WTC11 (cell line): Measurements from ENCODE around the gene FAM204A. TPM values are rescaled to one million over a fixed set of nuclear protein-coding genes. Genes with fewer than 3 reads are reported as not detected.

ENCODE experiments used
- ATAC-seq: fragments of 200-7000 bp; cut with Tn5 transposase; 2 replicates; pipeline ENCODE4 v1.10.0; 2021; ENCODE audit warnings: mild to moderate bottlenecking, moderate library complexity
- CTCF ChIA-PET: fragments of 300-600 bp; sonication (Branson Sonifier 250); formaldehyde crosslinking; loops from one replicate; lab custom pipeline; 2021; ENCODE audit warnings: antibody characterized with exemption; lab: Charles Lee
- POLR2A ChIA-PET: fragments of 350-600 bp; sonication (Branson Sonifier 250); formaldehyde crosslinking; loops from one replicate; lab custom pipeline; 2021; ENCODE audit warnings: antibody characterized with exemption; lab: Charles Lee
- DNase-seq: peaks from one replicate; pipeline ENCODE4 v3.0.0; 2021; ENCODE audit warnings: low spot score
- H3K27ac Mint-ChIP-seq: 2 replicates; pipeline ENCODE4 v1.8.0; 2021; ENCODE audit warnings: mixed read lengths
- H3K27me3 Mint-ChIP-seq: 2 replicates; pipeline ENCODE4 v1.8.0; 2021; ENCODE audit warnings: low read depth, mild to moderate bottlenecking, moderate library complexity, mixed read lengths
- H3K36me3 Mint-ChIP-seq: 2 replicates; pipeline ENCODE4 v1.8.0; 2021; ENCODE audit warnings: mixed read lengths
- H3K4me1 Mint-ChIP-seq: 2 replicates; pipeline ENCODE4 v1.8.0; 2022; ENCODE audit warnings: mixed read lengths
- H3K4me3 Mint-ChIP-seq: 2 replicates; pipeline ENCODE4 v1.8.0; 2021; ENCODE audit warnings: mild to moderate bottlenecking, moderate library complexity, mixed read lengths
- H3K9me3 Mint-ChIP-seq: 2 replicates; pipeline ENCODE4 v1.8.0; 2021; ENCODE audit warnings: mixed read lengths
- ARID4B ChIP-seq: sonication (generic); formaldehyde crosslinking; IDR thresholded peaks from 2 replicates; pipeline ENCODE4 v1.8.0; 2023; ENCODE audit warnings: missing genetic modification reagents, mild to moderate bottlenecking, borderline replicate concordance
- CDX4 ChIP-seq: fragments of 250-450 bp; sonication (Bioruptor Pico); IDR thresholded peaks from 2 replicates; pipeline ENCODE4 v1.9.0; 2021; ENCODE audit warnings: moderate library complexity, mild to moderate bottlenecking, inconsistent platforms, borderline replicate concordance
- E2F1 ChIP-seq: sonication (generic); formaldehyde crosslinking; IDR thresholded peaks from 2 replicates; pipeline ENCODE4 v1.8.0; 2022; ENCODE audit warnings: mild to moderate bottlenecking, missing genetic modification reagents
- E2F4 ChIP-seq: sonication (generic); formaldehyde crosslinking; IDR thresholded peaks from 2 replicates; pipeline ENCODE4 v1.8.1; 2022; ENCODE audit warnings: low read depth, mild to moderate bottlenecking, moderate library complexity, missing genetic modification reagents, borderline replicate concordance
- ERG ChIP-seq: fragments of 250-450 bp; sonication (Bioruptor Pico); IDR thresholded peaks from 2 replicates; pipeline ENCODE4 v1.8.0; 2021; ENCODE audit warnings: mild to moderate bottlenecking
- GRHL2 ChIP-seq: fragments of 250-450 bp; sonication (Bioruptor Pico); IDR thresholded peaks from 2 replicates; pipeline ENCODE4 v1.8.0; 2022; ENCODE audit warnings: mild to moderate bottlenecking, moderate library complexity; ENCODE audit not compliant: insufficient replicate concordance, severe bottlenecking
- IRF1 ChIP-seq: sonication (generic); formaldehyde crosslinking; IDR thresholded peaks from 2 replicates; pipeline ENCODE4 v1.8.0; 2023; ENCODE audit warnings: missing genetic modification reagents
- IRF2 ChIP-seq: sonication (generic); formaldehyde crosslinking; IDR thresholded peaks from 2 replicates; pipeline ENCODE4 v1.8.0; 2022; ENCODE audit warnings: low read depth, missing genetic modification reagents, borderline replicate concordance
- MLX ChIP-seq: sonication (generic); formaldehyde crosslinking; IDR thresholded peaks from 2 replicates; pipeline ENCODE4 v1.8.1; 2023; ENCODE audit warnings: mild to moderate bottlenecking, missing genetic modification reagents, moderate library complexity
- MYBL2 ChIP-seq: sonication (generic); formaldehyde crosslinking; IDR thresholded peaks from 2 replicates; pipeline ENCODE4 v1.8.1; 2023; ENCODE audit warnings: mild to moderate bottlenecking, moderate library complexity, missing genetic modification reagents
- NFATC4 ChIP-seq: fragments of 250-450 bp; sonication (Bioruptor Pico); IDR thresholded peaks from 2 replicates; pipeline ENCODE4 v1.9.0; 2021; ENCODE audit warnings: mild to moderate bottlenecking
- NR2C2 ChIP-seq: sonication (generic); formaldehyde crosslinking; IDR thresholded peaks from 2 replicates; pipeline ENCODE4 v1.8.0; 2022; ENCODE audit warnings: mild to moderate bottlenecking, missing genetic modification reagents
- SOX15 ChIP-seq: fragments of 250-450 bp; sonication (Bioruptor Pico); IDR thresholded peaks from 2 replicates; pipeline ENCODE4 v1.9.0; 2021; ENCODE audit warnings: mild to moderate bottlenecking
- TEAD4 ChIP-seq: sonication (generic); formaldehyde crosslinking; IDR thresholded peaks from 2 replicates; pipeline ENCODE4 v1.8.0; 2022; ENCODE audit warnings: mild to moderate bottlenecking, missing genetic modification reagents
- USF1 ChIP-seq: sonication (generic); formaldehyde crosslinking; IDR thresholded peaks from 2 replicates; pipeline ENCODE4 v1.8.0; 2022; ENCODE audit warnings: mild to moderate bottlenecking, missing genetic modification reagents
- ZBTB43 ChIP-seq: sonication (generic); formaldehyde crosslinking; IDR thresholded peaks from 2 replicates; pipeline ENCODE4 v1.8.1; 2023; ENCODE audit warnings: mild to moderate bottlenecking, missing genetic modification reagents
- ZNF121 ChIP-seq: sonication (generic); formaldehyde crosslinking; IDR thresholded peaks from 2 replicates; pipeline ENCODE4 v1.8.0; 2023; ENCODE audit warnings: missing genetic modification reagents
- ZNF138 ChIP-seq: sonication (generic); formaldehyde crosslinking; conservative IDR thresholded peaks from 2 replicates; pipeline ENCODE4 v1.8.1; 2022; ENCODE audit warnings: mild to moderate bottlenecking, moderate library complexity, missing genetic modification reagents
- ZNF219 ChIP-seq: sonication (generic); formaldehyde crosslinking; IDR thresholded peaks from 2 replicates; pipeline ENCODE4 v1.8.0; 2023; ENCODE audit warnings: missing genetic modification reagents, mild to moderate bottlenecking, borderline replicate concordance
- ZNF263 ChIP-seq: sonication (generic); formaldehyde crosslinking; IDR thresholded peaks from 2 replicates; pipeline ENCODE4 v1.8.1; 2022; ENCODE audit warnings: low read depth, mild to moderate bottlenecking, moderate library complexity, missing genetic modification reagents
- ZNF396 ChIP-seq: fragments of 250-450 bp; sonication (Bioruptor Pico); IDR thresholded peaks from 2 replicates; pipeline ENCODE4 v1.8.0; 2021; ENCODE audit warnings: mild to moderate bottlenecking, moderate library complexity, borderline replicate concordance
- ZNF671 ChIP-seq: fragments of 250-450 bp; sonication (Bioruptor Pico); IDR thresholded peaks from 2 replicates; pipeline ENCODE4 v1.8.0; 2021; ENCODE audit warnings: mild to moderate bottlenecking
- total RNA-seq: library from RNA; stranded (reverse); gene quantifications from 3 replicates; pipeline ENCODE4 v1.2.3, GENCODE V29; 2021

Gene FAM204A
- total RNA-seq, 1 experiment from 2014 or later: 33.3 TPM

- TF ChIP-seq NR2C2 (CRISPR knock-in tag): no peak
- TF ChIP-seq E2F4 (CRISPR knock-in tag): no peak
- no peak for TF ChIP-seq SOX15 (CRISPR knock-in tag)
- TF ChIP-seq ZNF121 (CRISPR knock-in tag): no peak
- no peak for TF ChIP-seq ZNF396 (CRISPR knock-in tag)
- TF ChIP-seq TEAD4 (CRISPR knock-in tag): no peak
- TF ChIP-seq, all 79 proteins: peak for 0
Observed at GRCh38 chr10:118383063-118383689, 41.1 kb upstream of the FAM204A start (continued).

GRCh38 chr10:118374404-118374803 is 32.3 kb upstream of the FAM204A start:
- ChIA-PET POLR2A (no interaction called here), CTCF (no interaction called here)
- no peak for ATAC-seq
- no peak for DNase-seq
- TF ChIP-seq USF1 (CRISPR knock-in tag): no peak
- no peak for TF ChIP-seq E2F1
- no peak for TF ChIP-seq ZNF138 (CRISPR knock-in tag)
- TF ChIP-seq ERG (CRISPR knock-in tag): no peak
- no peak for TF ChIP-seq CDX4 (CRISPR knock-in tag)
- no peak for TF ChIP-seq IRF1
- no peak for TF ChIP-seq NFATC4 (CRISPR knock-in tag)
- no peak for TF ChIP-seq TEAD4 (CRISPR knock-in tag)
- TF ChIP-seq ZNF219 (CRISPR knock-in tag): no peak
- no peak for TF ChIP-seq ZNF671
- TF ChIP-seq GRHL2 (CRISPR knock-in tag): no peak
- no peak for TF ChIP-seq ZNF263 (CRISPR knock-in tag)
- TF ChIP-seq IRF2: no peak
- Mint-ChIP-seq H3K27ac (no peak overlapping the region), H3K9me3 (no peaks in the 10 kb centered on the region), H3K36me3 (no peaks in the 10 kb centered on the region), H3K4me3 (no peak overlapping the region), H3K4me1 (peaks cover 3% of the 10 kb centered on the region), H3K27me3 (no peaks in the 10 kb centered on the region; the same call in 1 of the 2 replicates)

GRCh38 chr10:118373786-118374185 is 31.7 kb upstream of the FAM204A start:
- Mint-ChIP-seq H3K27ac (no peak overlapping the region), H3K4me1 (peaks cover 3% of the 10 kb centered on the region)
- POLR2A ChIA-PET: no interaction called here

More at GRCh38 chr10:118373786-118374185, 31.7 kb upstream of the FAM204A start:
- Mint-ChIP-seq H3K9me3 (no peaks in the 10 kb centered on the region), H3K27me3 (no peaks in the 10 kb centered on the region; the same call in 1 of the 2 replicates), H3K4me3 (no peak overlapping the region), H3K36me3 (no peaks in the 10 kb centered on the region)
- no peak for TF ChIP-seq MYBL2 (CRISPR knock-in tag)
- TF ChIP-seq ZBTB43 (CRISPR knock-in tag): no peak
- no peak for TF ChIP-seq ARID4B (CRISPR knock-in tag)
- no peak for TF ChIP-seq MLX (CRISPR knock-in tag)
- DNase-seq (no peak), ATAC-seq (no peak)
- CTCF ChIA-PET: no interaction called here
